ENCODE results near the gene CALD1.

DNA sequence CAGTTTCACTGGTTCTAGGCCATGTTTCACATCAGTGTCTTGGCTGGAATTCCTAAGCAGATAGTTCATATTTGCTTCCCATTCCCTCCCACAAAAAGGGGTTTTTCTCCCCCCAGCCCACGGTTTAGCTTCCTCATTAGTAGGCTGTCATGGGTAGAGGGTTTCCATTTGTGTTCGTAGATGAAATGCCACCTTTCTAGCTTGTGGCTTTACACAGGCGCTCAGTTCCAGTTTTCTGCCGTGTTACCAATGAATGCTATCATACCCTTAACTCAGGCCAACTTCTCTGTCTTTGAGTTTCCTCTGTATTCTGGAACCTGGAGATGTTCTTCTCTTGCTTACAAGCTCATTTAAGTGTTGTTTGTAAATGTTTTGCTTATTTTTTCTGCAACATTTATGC is 26.8 kb downstream of the CALD1 start:
- TF ChIP-seq POLR2AphosphoS5 (IDR thresholded peaks at IDR 0.05; ENCODE audit: low read depth, low read length) = no peak
- TF ChIP-seq POLR2A (IDR thresholded peaks at IDR 0.05; ENCODE audit: low read depth, low read length) = no peak
- TF ChIP-seq TAF1 (IDR thresholded peaks at IDR 0.05; ENCODE audit: low read depth, low read length) = no peak
- no peak for TF ChIP-seq POU2F2 (IDR thresholded peaks at IDR 0.05; ENCODE audit: low read depth, low read length)

All from GM12891 (cell line).